GM18505 (cell line): ENCODE results near the gene KIF26A.

Experiments used
- ATAC-seq: cut with Tn5 transposase; IDR thresholded peaks from one replicate; pipeline ENCODE4 v1.9.1; 2021; ENCODE audit not compliant: unreplicated experiment
- POLR2A ChIP-seq: IDR thresholded peaks from 4 replicates; pipeline ENCODE4 v1.6.1; 2011; ENCODE audit warnings: borderline replicate concordance; ENCODE audit not compliant: insufficient read depth, insufficient read length; ENCODE audit errors: extremely low read depth

KIF26A gene

GRCh38 chr14:104226421-104227383, 88.3 kb downstream of the KIF26A start:
- no peak for TF ChIP-seq POLR2A
- ATAC-seq, result no peak

GRCh38 chr14:104227806-104228205, 89.4 kb downstream of the KIF26A start:
- TF ChIP-seq POLR2A, result no peak

GRCh38 chr14:104228221-104228620, 89.8 kb downstream of the KIF26A start:
- no peak for TF ChIP-seq POLR2A
- ATAC-seq, result no peak

More at GRCh38 chr14:104227806-104228205, 89.4 kb downstream of the KIF26A start:
- ATAC-seq, result no peak

GRCh38 chr14:104228716-104229533, 90.5 kb downstream of the KIF26A start:
- no peak for TF ChIP-seq POLR2A
- no peak for ATAC-seq

- no peak for ATAC-seq
- no peak for TF ChIP-seq POLR2A
These were observed 91.2 kb downstream of the KIF26A start for GRCh38 chr14:104229534-104230055.

GRCh38 chr14:104230119-104230815, 91.9 kb downstream of the KIF26A start:
- ATAC-seq, result no peak
- no peak for TF ChIP-seq POLR2A
